Measurements from ENCODE around the gene SAA2.

DNA sequence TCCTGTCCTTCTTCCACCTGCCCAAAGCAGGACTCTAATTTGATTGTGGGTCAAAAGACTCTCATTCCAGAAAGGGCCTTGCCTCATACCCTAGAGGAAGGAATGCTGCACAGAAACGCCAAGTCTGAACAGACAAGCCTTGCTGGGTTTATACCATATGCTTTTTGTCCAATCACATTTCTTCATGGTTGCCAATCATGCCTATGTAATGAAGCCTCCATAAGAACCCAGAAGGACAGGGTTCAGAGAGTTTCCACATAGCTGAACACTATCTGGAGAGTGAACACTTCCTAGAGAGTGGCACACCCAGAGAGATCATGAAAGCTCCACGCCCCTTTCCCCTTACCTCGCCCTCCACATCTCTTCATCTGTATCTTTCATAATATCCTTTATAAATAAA lies 4.8 kb upstream of the SAA2 start:
- TF ChIP-seq, protein P1, sequence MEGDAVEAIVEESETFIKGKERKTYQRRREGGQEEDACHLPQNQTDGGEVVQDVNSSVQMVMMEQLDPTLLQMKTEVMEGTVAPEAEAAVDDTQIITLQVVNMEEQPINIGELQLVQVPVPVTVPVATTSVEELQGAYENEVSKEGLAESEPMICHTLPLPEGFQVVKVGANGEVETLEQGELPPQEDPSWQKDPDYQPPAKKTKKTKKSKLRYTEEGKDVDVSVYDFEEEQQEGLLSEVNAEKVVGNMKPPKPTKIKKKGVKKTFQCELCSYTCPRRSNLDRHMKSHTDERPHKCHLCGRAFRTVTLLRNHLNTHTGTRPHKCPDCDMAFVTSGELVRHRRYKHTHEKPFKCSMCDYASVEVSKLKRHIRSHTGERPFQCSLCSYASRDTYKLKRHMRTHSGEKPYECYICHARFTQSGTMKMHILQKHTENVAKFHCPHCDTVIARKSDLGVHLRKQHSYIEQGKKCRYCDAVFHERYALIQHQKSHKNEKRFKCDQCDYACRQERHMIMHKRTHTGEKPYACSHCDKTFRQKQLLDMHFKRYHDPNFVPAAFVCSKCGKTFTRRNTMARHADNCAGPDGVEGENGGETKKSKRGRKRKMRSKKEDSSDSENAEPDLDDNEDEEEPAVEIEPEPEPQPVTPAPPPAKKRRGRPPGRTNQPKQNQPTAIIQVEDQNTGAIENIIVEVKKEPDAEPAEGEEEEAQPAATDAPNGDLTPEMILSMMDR (IDR thresholded peaks at IDR 0.05; ENCODE audit: poor library complexity) = no peak
- TF ChIP-seq EZH2 (IDR thresholded peaks at IDR 0.05; ENCODE audit: borderline replicate concordance) = no peak

Measured in hepatocyte (in vitro differentiated cells).